Natural killer cell (primary cell): Measurements from ENCODE around the gene ZSCAN2. TPM values are rescaled to one million over a fixed set of nuclear protein-coding genes. Genes with fewer than 3 reads are reported as not detected.

Experiments used
- ATAC-seq, 3 donors: fragments of 150-1000 bp in 2 of 3; fragments of 200-7000 bp in 1 of 3; cut with Tn5 transposase; 1 replicate in 1 of 3; 2 replicates in 2 of 3; pipeline ENCODE4 v1.10.0; 2021; ENCODE audit warnings: mild to moderate bottlenecking in 2 of 3, moderate library complexity in 2 of 3
- DNase-seq, 2 donors: peaks; one replicate each; pipeline versions ENCODE4 v3.0.0 to v3.0.0-alpha.2; 2013 to 2021; ENCODE audit warnings: mixed read lengths in 1 of 2
- H3K27ac ChIP-seq: one replicate; pipeline ENCODE4 v1.5.1; 2013; ENCODE audit warnings: mild to moderate bottlenecking, low read length
- H3K27me3 ChIP-seq: one replicate; pipeline ENCODE4 v1.6.1; 2013; ENCODE audit warnings: low read length; ENCODE audit not compliant: control insufficient read depth, insufficient read depth
- H3K36me3 ChIP-seq: one replicate; pipeline ENCODE4 v1.6.1; 2013; ENCODE audit warnings: low read length; ENCODE audit not compliant: control insufficient read depth, insufficient read depth
- H3K4me1 ChIP-seq: one replicate; pipeline ENCODE4 v1.6.1; 2013; ENCODE audit warnings: low read length; ENCODE audit not compliant: control insufficient read depth, insufficient read depth
- H3K4me3 ChIP-seq: one replicate; pipeline ENCODE4 v1.5.1; 2013; ENCODE audit warnings: low read length
- H3K9me3 ChIP-seq: one replicate; pipeline ENCODE4 v1.6.1; 2013; ENCODE audit warnings: low read length; ENCODE audit not compliant: control insufficient read depth, insufficient read depth
- H3K27ac Mint-ChIP-seq, 2 donors: one replicate each; pipeline ENCODE4 v1.8.0; 2022; ENCODE audit warnings: mild to moderate bottlenecking in 2 of 2, mixed read lengths in 2 of 2, moderate library complexity in 1 of 2
- H3K27me3 Mint-ChIP-seq, 2 donors: one replicate each; pipeline ENCODE4 v1.8.0; 2022; ENCODE audit warnings: low read depth in 2 of 2, mixed read lengths in 2 of 2
- H3K36me3 Mint-ChIP-seq: one replicate; pipeline ENCODE4 v1.8.0; 2022; ENCODE audit warnings: mixed read lengths
- H3K4me1 Mint-ChIP-seq, 2 donors: one replicate each; pipeline ENCODE4 v1.8.0; 2022; ENCODE audit warnings: mixed read lengths in 2 of 2
- H3K4me3 Mint-ChIP-seq: one replicate; pipeline ENCODE4 v1.8.0; 2022; ENCODE audit warnings: mild to moderate bottlenecking, moderate library complexity, mixed read lengths
- H3K9me3 Mint-ChIP-seq, 2 donors: one replicate each; pipeline ENCODE4 v1.8.0; 2022; ENCODE audit warnings: mixed read lengths in 2 of 2
- CTCF ChIP-seq: fragments of 200-600 bp; IDR thresholded peaks from one replicate; pipeline ENCODE4 v1.8.0; 2022; ENCODE audit warnings: antibody characterized with exemption
- intact Hi-C: fragments of 100-400 bp; cut with micrococcal nuclease; formaldehyde crosslinking; loops from one replicate; pipeline ENCODE4 v1.14.2; 2022
- total RNA-seq, 4 donors: library from RNA; stranded (reverse); fragments of 120-200 nt in 1 of 4; gene quantifications; one replicate each; pipeline versions ENCODE4 v1.2.3 to v1.2.4, GENCODE V29; 2013 to 2022

Gene ZSCAN2
- total RNA-seq, 3 donors from 2014 or later (not counting 1 experiment from before 2014, with no cell fraction given) = 5.0 to 8.3 (median 5.5) TPM

- Histone ChIP-seq H3K9me3 (no peaks in the 10 kb centered on the region), H3K27me3 (no peaks in the 10 kb centered on the region), H3K4me1 (no peaks in the 10 kb centered on the region), H3K36me3 (peaks cover 38% of the 10 kb centered on the region), H3K4me3 (no peak overlapping the region), H3K27ac (no peak overlapping the region)
- no peak overlapping the region for H3K4me3 Mint-ChIP-seq
- no peaks in the 10 kb centered on the region for H3K27me3 Mint-ChIP-seq
- peak overlapping the region in 1 of 2 donors; percentile 61 for H3K27ac Mint-ChIP-seq
- no peak for TF ChIP-seq CTCF
- intact Hi-C loops = no loop called here
- ATAC-seq (no peak), DNase-seq (no peak)
- no peaks in the 10 kb centered on the region for H3K9me3 Mint-ChIP-seq
- H3K36me3 Mint-ChIP-seq = no peaks in the 10 kb centered on the region
- H3K4me1 Mint-ChIP-seq = no peaks in the 10 kb centered on the region
These were observed 70.4 kb downstream of the ZSCAN2 start for GRCh38 chr15:84671211-84671610.

Other genes with a start within 250 kb of the ZSCAN2 start
- 10 to 100 TPM; 19.2 to 26.7 (median 19.7) TPM for gene WDR73, start 53.3 kb downstream of the ZSCAN2 start, total RNA-seq
- 1 to 10 TPM; 3.8 to 6.4 (median 5.1) TPM for gene NMB, start 57.2 kb downstream of the ZSCAN2 start, total RNA-seq
- gene SEC11A, start 115.1 kb downstream of the ZSCAN2 start, total RNA-seq = 10 to 100 TPM; 78.7 to 89.3 (median 81.8) TPM
- 10 to 100 TPM; 38.0 to 43.8 (median 39.1) TPM for gene ZNF592, start 147.6 kb downstream of the ZSCAN2 start, total RNA-seq
- gene ALPK3, start 216.3 kb downstream of the ZSCAN2 start, total RNA-seq = 1 to 10 TPM in 1 of 3 donors, under 1 TPM in 2; 0.35 to 1.1 (median 0.63) TPM